ENCODE results near the gene RPL4.

Gene RPL4

GRCh38 chr15:66491846-66492245 is 12.8 kb downstream of the RPL4 start:
- no peaks in the 10 kb centered on the region for H3K27me3 ChIP-seq (replicated peaks; ENCODE audit: control insufficient read depth, insufficient read depth, low read length, poor library complexity, severe bottlenecking)
- DNase-seq = no peak
- peaks cover 13% of the 10 kb centered on the region for H3K4me1 ChIP-seq (ENCODE audit: control insufficient read depth, insufficient read depth, low read length, poor library complexity, severe bottlenecking)
- H3K36me3 ChIP-seq (ENCODE audit: control insufficient read depth, insufficient read depth, low read length) = peaks cover 80% of the 10 kb centered on the region
- H3K9me3 ChIP-seq (ENCODE audit: control insufficient read depth, low read length) = no peaks in the 10 kb centered on the region
- no peak overlapping the region for H3K27ac ChIP-seq (ENCODE audit: insufficient read depth, low read length, poor library complexity, severe bottlenecking)
- H3K4me3 ChIP-seq (ENCODE audit: insufficient read depth, low read depth, low read length, poor library complexity, severe bottlenecking) = no peak overlapping the region

- Histone ChIP-seq H3K36me3 (ENCODE audit: control insufficient read depth, insufficient read depth, low read length) (peaks cover 82% of the 10 kb centered on the region), H3K27me3 (replicated peaks; ENCODE audit: control insufficient read depth, insufficient read depth, low read length, poor library complexity, severe bottlenecking) (no peaks in the 10 kb centered on the region), H3K27ac (ENCODE audit: insufficient read depth, low read length, poor library complexity, severe bottlenecking) (no peak overlapping the region), H3K4me1 (ENCODE audit: control insufficient read depth, insufficient read depth, low read length, poor library complexity, severe bottlenecking) (no peaks in the 10 kb centered on the region), H3K9me3 (ENCODE audit: control insufficient read depth, low read length) (no peaks in the 10 kb centered on the region), H3K4me3 (ENCODE audit: insufficient read depth, low read depth, low read length, poor library complexity, severe bottlenecking) (no peak overlapping the region)
- no peak for DNase-seq
These were observed 15.4 kb downstream of the RPL4 start for GRCh38 chr15:66489179-66489791.

- Histone ChIP-seq H3K4me1 (ENCODE audit: control insufficient read depth, insufficient read depth, low read length, poor library complexity, severe bottlenecking) (no peaks in the 10 kb centered on the region), H3K36me3 (ENCODE audit: control insufficient read depth, insufficient read depth, low read length) (peaks cover 74% of the 10 kb centered on the region), H3K27me3 (replicated peaks; ENCODE audit: control insufficient read depth, insufficient read depth, low read length, poor library complexity, severe bottlenecking) (no peaks in the 10 kb centered on the region), H3K27ac (ENCODE audit: insufficient read depth, low read length, poor library complexity, severe bottlenecking) (no peak overlapping the region), H3K9me3 (ENCODE audit: control insufficient read depth, low read length) (no peaks in the 10 kb centered on the region), H3K4me3 (ENCODE audit: insufficient read depth, low read depth, low read length, poor library complexity, severe bottlenecking) (no peak overlapping the region)
- DNase-seq = no peak
These were observed 16.1 kb downstream of the RPL4 start for GRCh38 chr15:66488525-66488924.

GRCh38 chr15:66486887-66487286 is 17.8 kb downstream of the RPL4 start:
- no peak overlapping the region for H3K27ac ChIP-seq (ENCODE audit: insufficient read depth, low read length, poor library complexity, severe bottlenecking)
- H3K4me3 ChIP-seq (ENCODE audit: insufficient read depth, low read depth, low read length, poor library complexity, severe bottlenecking) = no peak overlapping the region
- peaks cover 70% of the 10 kb centered on the region for H3K36me3 ChIP-seq (ENCODE audit: control insufficient read depth, insufficient read depth, low read length)
- no peaks in the 10 kb centered on the region for H3K27me3 ChIP-seq (replicated peaks; ENCODE audit: control insufficient read depth, insufficient read depth, low read length, poor library complexity, severe bottlenecking)
- H3K9me3 ChIP-seq (ENCODE audit: control insufficient read depth, low read length) = no peaks in the 10 kb centered on the region
- DNase-seq = no peak
- no peaks in the 10 kb centered on the region for H3K4me1 ChIP-seq (ENCODE audit: control insufficient read depth, insufficient read depth, low read length, poor library complexity, severe bottlenecking)

- Histone ChIP-seq H3K9me3 (ENCODE audit: control insufficient read depth, low read length) (no peaks in the 10 kb centered on the region), H3K36me3 (ENCODE audit: control insufficient read depth, insufficient read depth, low read length) (peaks cover 59% of the 10 kb centered on the region), H3K27ac (ENCODE audit: insufficient read depth, low read length, poor library complexity, severe bottlenecking) (no peak overlapping the region), H3K4me3 (ENCODE audit: insufficient read depth, low read depth, low read length, poor library complexity, severe bottlenecking) (no peak overlapping the region), H3K4me1 (ENCODE audit: control insufficient read depth, insufficient read depth, low read length, poor library complexity, severe bottlenecking) (no peaks in the 10 kb centered on the region), H3K27me3 (replicated peaks; ENCODE audit: control insufficient read depth, insufficient read depth, low read length, poor library complexity, severe bottlenecking) (no peaks in the 10 kb centered on the region)
- no peak for DNase-seq
These were observed 20.0 kb downstream of the RPL4 start for GRCh38 chr15:66484539-66485112.

GRCh38 chr15:66483131-66483566 is 21.5 kb downstream of the RPL4 start:
- no peaks in the 10 kb centered on the region for H3K9me3 ChIP-seq (ENCODE audit: control insufficient read depth, low read length)
- peaks cover 45% of the 10 kb centered on the region for H3K36me3 ChIP-seq (ENCODE audit: control insufficient read depth, insufficient read depth, low read length)
- no peak for DNase-seq
- no peak overlapping the region for H3K27ac ChIP-seq (ENCODE audit: insufficient read depth, low read length, poor library complexity, severe bottlenecking)
- no peak overlapping the region for H3K4me3 ChIP-seq (ENCODE audit: insufficient read depth, low read depth, low read length, poor library complexity, severe bottlenecking)
- H3K4me1 ChIP-seq (ENCODE audit: control insufficient read depth, insufficient read depth, low read length, poor library complexity, severe bottlenecking) = no peaks in the 10 kb centered on the region
- H3K27me3 ChIP-seq (replicated peaks; ENCODE audit: control insufficient read depth, insufficient read depth, low read length, poor library complexity, severe bottlenecking) = no peaks in the 10 kb centered on the region

- no peak overlapping the region for H3K27ac ChIP-seq (ENCODE audit: insufficient read depth, low read length, poor library complexity, severe bottlenecking)
- H3K4me3 ChIP-seq (ENCODE audit: insufficient read depth, low read depth, low read length, poor library complexity, severe bottlenecking) = no peak overlapping the region
- H3K9me3 ChIP-seq (ENCODE audit: control insufficient read depth, low read length) = no peaks in the 10 kb centered on the region
- no peaks in the 10 kb centered on the region for H3K27me3 ChIP-seq (replicated peaks; ENCODE audit: control insufficient read depth, insufficient read depth, low read length, poor library complexity, severe bottlenecking)
- H3K36me3 ChIP-seq (ENCODE audit: control insufficient read depth, insufficient read depth, low read length) = peaks cover 39% of the 10 kb centered on the region
- no peak for DNase-seq
- H3K4me1 ChIP-seq (ENCODE audit: control insufficient read depth, insufficient read depth, low read length, poor library complexity, severe bottlenecking) = no peaks in the 10 kb centered on the region
These were observed 22.1 kb downstream of the RPL4 start for GRCh38 chr15:66482539-66482938.

GRCh38 chr15:66481107-66481856 is 23.4 kb downstream of the RPL4 start:
- H3K36me3 ChIP-seq (ENCODE audit: control insufficient read depth, insufficient read depth, low read length) = peaks cover 30% of the 10 kb centered on the region
- no peaks in the 10 kb centered on the region for H3K4me1 ChIP-seq (ENCODE audit: control insufficient read depth, insufficient read depth, low read length, poor library complexity, severe bottlenecking)
- H3K9me3 ChIP-seq (ENCODE audit: control insufficient read depth, low read length) = no peaks in the 10 kb centered on the region
- no peaks in the 10 kb centered on the region for H3K27me3 ChIP-seq (replicated peaks; ENCODE audit: control insufficient read depth, insufficient read depth, low read length, poor library complexity, severe bottlenecking)
- H3K27ac ChIP-seq (ENCODE audit: insufficient read depth, low read length, poor library complexity, severe bottlenecking) = no peak overlapping the region
- DNase-seq = no peak
- H3K4me3 ChIP-seq (ENCODE audit: insufficient read depth, low read depth, low read length, poor library complexity, severe bottlenecking) = no peak overlapping the region

- no peaks in the 10 kb centered on the region for H3K4me1 ChIP-seq (ENCODE audit: control insufficient read depth, insufficient read depth, low read length, poor library complexity, severe bottlenecking)
- DNase-seq = no peak
- H3K27me3 ChIP-seq (replicated peaks; ENCODE audit: control insufficient read depth, insufficient read depth, low read length, poor library complexity, severe bottlenecking) = no peaks in the 10 kb centered on the region
- H3K9me3 ChIP-seq (ENCODE audit: control insufficient read depth, low read length) = no peaks in the 10 kb centered on the region
- H3K36me3 ChIP-seq (ENCODE audit: control insufficient read depth, insufficient read depth, low read length) = peaks cover 26% of the 10 kb centered on the region
- no peak overlapping the region for H3K27ac ChIP-seq (ENCODE audit: insufficient read depth, low read length, poor library complexity, severe bottlenecking)
- no peak overlapping the region for H3K4me3 ChIP-seq (ENCODE audit: insufficient read depth, low read depth, low read length, poor library complexity, severe bottlenecking)
These were observed 24.4 kb downstream of the RPL4 start for GRCh38 chr15:66480267-66480666.

GRCh38 chr15:66477011-66477410 is 27.6 kb downstream of the RPL4 start:
- no peaks in the 10 kb centered on the region for H3K9me3 ChIP-seq (ENCODE audit: control insufficient read depth, low read length)
- no peak overlapping the region for H3K4me3 ChIP-seq (ENCODE audit: insufficient read depth, low read depth, low read length, poor library complexity, severe bottlenecking)
- no peaks in the 10 kb centered on the region for H3K27me3 ChIP-seq (replicated peaks; ENCODE audit: control insufficient read depth, insufficient read depth, low read length, poor library complexity, severe bottlenecking)
- no peaks in the 10 kb centered on the region for H3K4me1 ChIP-seq (ENCODE audit: control insufficient read depth, insufficient read depth, low read length, poor library complexity, severe bottlenecking)
- no peak for DNase-seq
- peaks cover 12% of the 10 kb centered on the region for H3K36me3 ChIP-seq (ENCODE audit: control insufficient read depth, insufficient read depth, low read length)
- no peak overlapping the region for H3K27ac ChIP-seq (ENCODE audit: insufficient read depth, low read length, poor library complexity, severe bottlenecking)
